ENCODE measurements around the gene PCDHGB4. TPM values are rescaled to one million over a fixed set of nuclear protein-coding genes. Genes with fewer than 3 reads are reported as not detected.

PCDHGB4 gene
- total RNA-seq, 4 donors from 2014 or later = 2.3 to 4.1 (median 3.1) TPM

- TF ChIP-seq CTCF (IDR thresholded peaks at IDR 0.05; ENCODE audit: low read depth) = no peak
Observed at GRCh38 chr5:141373673-141374317, 13.7 kb upstream of the PCDHGB4 start, which contains the start of gene PCDHGA6. Gene PCDHGA6 (plus strand): TSS chr5:141373891. CDS start chr5:141374084, 193 bp downstream.

GRCh38 chr5:141374627-141375026 lies 12.9 kb upstream of the PCDHGB4 start:
- no peak for TF ChIP-seq CTCF (IDR thresholded peaks at IDR 0.05; ENCODE audit: low read depth)

- TF ChIP-seq CTCF (IDR thresholded peaks at IDR 0.05; ENCODE audit: low read depth) = no peak
Observed at GRCh38 chr5:141382469-141383294, 4.8 kb upstream of the PCDHGB4 start, which contains the start of gene PCDHGA7. Gene PCDHGA7 (plus strand): TSS chr5:141382742. CDS start chr5:141382900, 158 bp downstream.

- TF ChIP-seq CTCF (IDR thresholded peaks at IDR 0.05; ENCODE audit: low read depth) = no peak
Observed at GRCh38 chr5:141383345-141383744, 4.2 kb upstream of the PCDHGB4 start.

- no peak for TF ChIP-seq CTCF (IDR thresholded peaks at IDR 0.05; ENCODE audit: low read depth)
Observed at GRCh38 chr5:141384471-141385267, 2.8 kb upstream of the PCDHGB4 start.

- TF ChIP-seq CTCF (IDR thresholded peaks at IDR 0.05; ENCODE audit: low read depth) = no peak
Observed at GRCh38 chr5:141388661-141389060, 1.2 kb downstream of the PCDHGB4 start.

Data from subcutaneous adipose tissue (tissue), 4 donors.